BJ (cell line): Measurements from ENCODE around the gene LSS. TPM values are rescaled to one million over a fixed set of nuclear protein-coding genes. Genes with fewer than 3 reads are reported as not detected.
"Not testable (repeated sequence)": the region's sequence is repeated elsewhere in the genome, so short reads cannot be mapped to it uniquely, and the experiment has no call there.

Source experiments
- CTCF ChIA-PET: fragments of 350-600 bp; formaldehyde crosslinking; extraction: SDS; loops from one replicate; lab custom pipeline; 2021; ENCODE audit warnings: antibody characterized with exemption, inconsistent platforms; lab: Yijun Ruan, JAX
- POLR2A ChIA-PET: fragments of 300-600 bp; sonication (Branson Sonifier 250); formaldehyde crosslinking; extraction: SDS; loops from one replicate; lab custom pipeline; 2021; ENCODE audit warnings: antibody characterized with exemption; lab: Charles Lee
- DNase-seq: peaks from one replicate; pipeline ENCODE4 v3.0.0-alpha.2; 2011; ENCODE audit warnings: low read depth
- H3K27me3 ChIP-seq: 2 replicates; pipeline ENCODE4 v1.6.0; 2011; ENCODE audit warnings: low read length; ENCODE audit not compliant: control insufficient read depth, insufficient read depth
- H3K36me3 ChIP-seq: 2 replicates; pipeline ENCODE4 v1.5.1; 2011; ENCODE audit warnings: low read length; ENCODE audit not compliant: control insufficient read depth, insufficient read depth
- H3K4me3 ChIP-seq: 2 replicates; pipeline ENCODE4 v1.5.1; 2011; ENCODE audit warnings: low read depth, mild to moderate bottlenecking, control low read depth, low read length
- CTCF ChIP-seq: IDR thresholded peaks from 2 replicates; pipeline ENCODE4 v1.5.1; 2011; ENCODE audit warnings: low read depth, mild to moderate bottlenecking, control low read depth, inconsistent platforms, low read length, moderate library complexity; ENCODE audit not compliant: insufficient read depth
- polyA plus RNA-seq: library from polyadenylated mRNA; depleted of rRNA; stranded (reverse); fragments of >200 nt; gene quantifications from 2 replicates; pipeline ENCODE4 v1.2.3, GENCODE V29; 2011

LSS gene
- polyA plus RNA-seq, 1 experiment = 59.9 TPM

GRCh38 chr21:46145159-46145839 lies 83.3 kb downstream of the LSS start:
- ChIA-PET POLR2A (no interaction called here), CTCF (interaction anchor here (4.7 kb wide), 1 partner anchor 174 kb away, joined by 64 read pairs; no protein-coding TSS in a partner anchor)
- Histone ChIP-seq H3K27me3 (0 out of 2 replicates have a peak, but pooled peaks cover under 1% of the 10 kb centered on the region), H3K36me3 (no peaks in the 10 kb centered on the region), H3K4me3 (no peak overlapping the region)
- DNase-seq = no peak
- no peak for TF ChIP-seq CTCF

DNA sequence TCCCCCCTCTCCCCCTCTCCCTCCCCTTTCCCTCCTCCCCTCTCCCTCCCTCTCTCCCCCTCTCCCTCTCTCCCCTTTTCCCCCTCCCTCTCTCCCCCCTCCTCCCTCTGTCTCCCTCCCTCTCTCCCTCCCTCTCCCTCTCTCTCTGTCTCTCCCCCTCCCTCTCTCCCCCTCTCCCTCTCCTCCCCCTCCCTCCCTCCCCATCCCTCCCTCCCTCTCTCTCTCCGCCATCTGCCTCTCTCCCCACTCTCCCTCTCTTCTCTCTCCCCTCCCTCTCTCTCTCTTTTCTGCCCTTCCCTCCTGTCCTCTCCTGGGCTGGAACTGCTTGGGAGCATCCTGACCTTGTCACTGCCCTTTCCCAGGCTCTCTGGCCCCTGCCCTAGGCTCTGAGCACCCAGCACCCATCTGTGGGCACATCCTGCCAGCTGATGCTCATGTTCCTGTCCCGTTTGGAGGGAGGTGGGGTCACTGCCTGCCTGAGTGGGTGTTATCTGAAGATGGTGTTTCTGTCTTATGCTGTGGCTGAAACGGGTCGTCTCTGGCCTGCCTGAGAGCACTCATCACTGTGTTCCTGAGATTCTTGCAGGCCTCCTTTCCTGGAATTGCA lies 84.0 kb downstream of the LSS start:
- TF ChIP-seq CTCF = no peak
- ChIA-PET CTCF (interaction anchor here (1.0 to 4.7 kb wide), 9 partner anchors 8 to 181 kb away, joined by 3 to 64 read pairs (median 7); a partner anchor contains a TSS), POLR2A (no interaction called here)
- Histone ChIP-seq H3K36me3 (no peaks in the 10 kb centered on the region), H3K4me3 (no peak overlapping the region), H3K27me3 (peaks cover 2% of the 10 kb centered on the region; the same call in 1 of the 2 replicates)
- DNase-seq = no peak

DNA sequence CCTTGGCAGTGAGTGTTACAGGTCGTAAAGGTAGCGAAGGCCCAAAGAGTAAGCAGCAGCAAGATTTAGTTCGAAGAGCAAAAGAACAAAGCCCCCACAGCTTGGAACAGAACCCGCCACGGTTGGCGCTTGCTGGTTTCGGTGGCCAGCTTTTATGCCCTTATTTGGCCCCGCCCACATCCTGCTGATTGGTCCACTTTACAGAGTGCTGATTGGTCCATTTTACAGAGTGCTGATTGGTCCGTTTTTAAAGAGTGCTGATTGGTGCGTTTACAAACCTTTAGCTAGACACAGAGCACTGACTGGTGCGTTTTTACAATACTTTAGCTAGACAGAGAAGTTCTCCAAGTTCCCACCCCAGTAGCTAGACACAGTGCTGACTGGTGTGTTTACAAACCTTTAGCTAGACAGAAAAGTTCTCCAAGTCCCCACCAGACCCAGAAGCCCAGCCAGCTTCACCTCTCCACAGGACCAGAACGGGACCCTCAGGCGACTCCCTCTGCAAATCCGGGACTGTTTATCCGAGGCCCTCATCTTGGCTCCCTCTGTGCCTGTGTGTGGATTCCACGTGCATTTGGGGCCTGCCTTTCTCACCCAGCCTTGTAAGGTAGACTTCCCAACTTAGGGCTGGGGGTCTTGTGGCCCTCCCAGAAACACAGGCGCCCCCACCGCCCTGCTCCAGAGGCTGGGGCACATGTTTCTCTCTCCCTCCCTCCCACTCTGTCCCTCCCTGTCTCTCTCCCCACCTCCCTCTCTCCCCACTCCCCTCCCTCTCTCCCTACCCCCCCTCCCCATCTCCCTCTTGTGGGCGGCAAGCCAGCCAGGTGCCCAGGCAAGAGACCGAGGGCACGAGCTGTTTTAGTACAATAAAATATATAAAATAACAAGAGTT lies 85.7 kb downstream of the LSS start:
- no peak for DNase-seq
- ChIA-PET POLR2A (no interaction called here), CTCF (interaction anchor here (0.5 to 4.7 kb wide), 27 partner anchors 10 to 495 kb away, joined by 3 to 64 read pairs (median 4); a partner anchor contains a TSS)
- H3K36me3 ChIP-seq = no peaks in the 10 kb centered on the region
- H3K27me3 ChIP-seq = peaks cover 4% of the 10 kb centered on the region
- H3K4me3 ChIP-seq = no peak overlapping the region
- TF ChIP-seq CTCF = no peak

DNA sequence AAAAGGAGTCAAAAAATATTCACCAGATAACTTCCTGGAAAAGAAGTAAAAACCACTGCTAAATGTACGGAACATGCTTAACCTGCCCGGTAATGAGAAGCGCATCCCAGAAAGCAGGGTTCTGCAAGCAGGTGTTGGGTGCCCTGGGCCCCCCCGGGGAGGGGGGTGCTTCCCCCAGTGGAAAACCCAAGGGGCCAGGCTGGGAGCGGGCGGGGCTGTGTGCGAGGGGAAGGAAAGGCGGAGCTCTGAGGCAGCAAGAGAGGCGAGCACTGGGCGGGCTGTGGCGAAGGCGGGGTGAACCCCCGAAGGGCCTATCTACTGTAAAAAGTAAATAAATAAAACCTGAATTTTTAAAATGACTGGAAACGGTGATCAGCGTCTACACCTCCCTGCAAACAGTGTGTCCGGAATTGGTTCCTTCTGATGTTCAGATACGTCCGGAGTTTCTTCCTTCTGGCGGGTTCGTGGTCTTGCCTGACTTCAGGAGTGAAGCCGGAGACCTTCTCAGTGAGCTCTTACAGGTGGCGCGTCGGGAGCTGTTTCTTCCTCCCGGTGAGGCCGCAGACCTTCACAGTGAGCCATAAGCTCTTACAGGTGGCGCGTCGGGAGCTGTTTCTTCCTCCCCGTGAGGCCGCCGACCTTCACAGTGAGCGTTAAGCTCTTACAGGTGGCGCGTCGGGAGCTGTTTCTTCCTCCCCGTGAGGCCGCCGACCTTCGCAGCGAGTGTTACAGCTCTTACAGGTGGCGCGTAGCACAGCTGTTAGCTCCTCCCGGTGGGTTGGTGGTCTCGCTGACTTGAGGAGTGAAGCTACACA lies 86.6 kb downstream of the LSS start:
- POLR2A ChIA-PET = no interaction called here
- no peak for DNase-seq
- CTCF ChIA-PET = interaction anchor here (0.6 to 4.7 kb wide), 8 partner anchors 11 to 495 kb away, joined by 3 to 64 read pairs (median 7); no protein-coding TSS in a partner anchor
- H3K27me3 ChIP-seq = peaks cover 4% of the 10 kb centered on the region
- TF ChIP-seq CTCF = no peak
- H3K36me3 ChIP-seq = no peaks in the 10 kb centered on the region
- H3K4me3 ChIP-seq = no peak overlapping the region

GRCh38 chr21:46140352-46141003 lies 88.1 kb downstream of the LSS start:
- CTCF ChIA-PET = interaction anchor here (1.1 to 4.7 kb wide), 2 partner anchors 13 to 169 kb away, joined by 3 to 64 read pairs; no protein-coding TSS in a partner anchor
- POLR2A ChIA-PET, DNase-seq: not testable (repeated sequence)

More at GRCh38 chr21:46140352-46141003, 88.1 kb downstream of the LSS start:
- not testable (repeated sequence) for H3K4me3 ChIP-seq, H3K27me3 ChIP-seq, H3K36me3 ChIP-seq
